Stimulated activated CD8-positive, alpha-beta memory T cell treated with anti-CD3 and anti-CD28 coated beads, Interleukin-7, amount 100 ng/mL, for 48 hours (primary cell): Measurements from ENCODE around the gene UTP3.
"Not testable (repeated sequence)": the region's sequence is repeated elsewhere in the genome, so short reads cannot be mapped to it uniquely, and the experiment has no call there.

Source experiments
- DNase-seq, 2 donors: peaks; one replicate each; pipeline ENCODE4 v3.0.0-alpha.2; 2020; ENCODE audit warnings: low read depth in 1 of 2; ENCODE audit errors: extremely low read depth in 1 of 2

Gene UTP3

DNA sequence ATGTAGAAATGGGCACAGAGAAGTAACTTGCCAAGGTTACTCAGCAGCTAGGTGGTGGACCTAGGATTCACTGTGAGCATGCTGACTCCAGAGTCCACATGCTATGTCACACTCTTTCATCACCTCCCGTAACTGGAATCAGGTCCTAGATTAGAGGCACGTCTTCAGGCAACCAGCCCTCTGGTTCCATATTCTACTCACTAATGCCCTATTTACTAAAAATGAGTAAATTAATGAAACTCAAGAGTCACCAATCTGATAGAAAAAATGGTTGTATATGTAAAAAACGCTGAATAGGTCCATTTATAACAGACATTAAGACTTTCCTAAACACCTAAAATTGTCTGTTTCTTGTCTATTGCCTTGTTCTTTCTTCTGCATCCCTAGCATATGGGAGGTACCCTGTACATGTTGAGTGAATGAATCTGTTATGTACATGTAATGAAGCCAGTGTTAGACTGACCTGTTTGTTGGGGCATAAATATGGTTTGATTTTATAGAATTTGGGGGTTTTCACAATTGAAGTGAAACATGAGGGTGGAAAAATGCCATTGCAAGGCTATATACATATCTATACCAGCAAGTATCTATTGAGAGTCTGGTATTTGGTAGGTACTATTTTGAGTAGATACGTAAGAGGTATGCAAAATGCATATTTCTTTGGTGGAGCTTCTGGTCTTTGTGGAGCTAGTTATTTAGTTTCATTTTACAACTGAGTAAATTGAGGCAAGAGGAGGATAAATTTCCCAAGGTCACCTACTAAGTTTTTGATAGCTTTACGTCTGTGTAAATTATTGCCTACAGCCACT is 26.0 kb downstream of the UTP3 start:
- DNase-seq: no peak

DNA sequence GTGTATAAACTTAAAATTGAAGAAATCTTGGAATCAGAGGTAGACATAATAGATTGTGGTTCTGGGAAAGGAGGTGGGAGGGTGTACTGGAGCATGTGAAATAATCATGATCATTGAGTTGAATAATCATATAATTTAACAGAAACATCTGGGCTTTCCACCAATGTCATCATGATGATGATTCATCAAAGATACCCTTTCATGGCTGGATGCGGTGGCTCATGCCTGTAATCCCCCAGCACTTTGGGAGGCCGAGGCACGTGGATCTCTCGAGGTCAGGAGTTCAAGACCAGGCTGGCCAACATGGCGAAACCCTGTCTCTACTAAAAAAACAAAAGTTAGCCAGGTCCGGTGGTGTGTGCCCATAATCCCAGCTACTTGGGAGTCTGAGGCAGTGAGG is 26.8 kb downstream of the UTP3 start:
- DNase-seq: no peak

DNA sequence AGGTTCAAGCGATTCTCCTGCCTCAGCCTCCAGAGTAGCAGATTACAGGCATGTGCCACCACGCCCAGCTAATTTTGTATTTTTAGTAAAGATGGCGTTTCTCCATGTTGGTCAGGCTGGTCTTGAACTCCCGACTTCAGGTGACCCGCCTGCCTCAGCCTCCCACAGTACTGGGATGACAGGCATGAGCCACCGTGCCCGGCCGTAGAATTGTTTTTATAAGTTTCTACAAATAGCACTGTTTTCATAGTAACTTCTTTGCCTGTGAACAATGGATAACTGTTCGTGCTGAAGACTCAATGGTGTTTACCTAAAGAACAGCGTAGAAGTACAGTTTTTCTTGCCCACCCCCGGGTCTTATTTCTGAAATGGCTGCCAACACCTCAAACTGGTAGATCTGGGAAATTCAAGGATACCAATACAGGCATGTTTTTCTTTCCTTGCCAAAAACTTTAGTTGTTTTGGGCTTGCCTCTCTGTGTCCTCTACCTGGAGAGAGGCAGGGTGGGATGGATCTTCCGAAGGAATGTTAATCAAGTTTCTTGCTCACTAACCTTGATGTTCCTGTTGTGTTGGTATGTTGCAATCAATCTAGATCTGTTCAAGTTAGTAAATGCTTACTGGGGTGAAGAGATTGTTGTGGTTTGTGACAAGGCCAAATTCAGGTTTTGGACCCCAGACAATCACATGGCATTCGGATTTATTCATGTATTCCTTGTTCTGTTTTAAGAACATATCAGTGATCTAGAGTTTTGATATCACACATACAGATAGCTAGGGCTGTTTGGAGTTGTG is 30.7 kb downstream of the UTP3 start:
- DNase-seq: no peak

DNA sequence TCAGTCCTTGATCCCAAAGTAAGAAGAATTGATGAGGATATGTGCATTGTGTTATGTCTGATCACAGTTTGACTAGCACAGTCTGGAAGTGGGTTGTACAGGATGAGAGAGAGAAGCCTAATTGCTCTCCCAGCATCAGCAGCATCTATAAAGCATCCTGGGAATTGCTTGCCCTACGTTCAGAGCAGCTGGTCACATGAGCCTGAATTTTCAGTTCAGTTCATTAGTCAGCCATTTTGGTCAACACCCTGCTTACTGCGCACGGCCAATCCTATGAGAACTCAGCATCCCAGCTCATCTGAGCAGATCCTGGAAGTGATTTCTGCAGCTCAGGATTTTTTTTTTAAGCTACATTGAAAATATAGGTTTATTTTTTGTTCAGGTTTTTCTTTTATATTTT is 33.4 kb downstream of the UTP3 start, which contains the start of gene RUFY3:
Gene RUFY3 (plus strand): TSS at position 218 of the 400 bp plus-strand sequence. CDS start 610 bp downstream, outside the sequence.
- no peak for DNase-seq

DNA sequence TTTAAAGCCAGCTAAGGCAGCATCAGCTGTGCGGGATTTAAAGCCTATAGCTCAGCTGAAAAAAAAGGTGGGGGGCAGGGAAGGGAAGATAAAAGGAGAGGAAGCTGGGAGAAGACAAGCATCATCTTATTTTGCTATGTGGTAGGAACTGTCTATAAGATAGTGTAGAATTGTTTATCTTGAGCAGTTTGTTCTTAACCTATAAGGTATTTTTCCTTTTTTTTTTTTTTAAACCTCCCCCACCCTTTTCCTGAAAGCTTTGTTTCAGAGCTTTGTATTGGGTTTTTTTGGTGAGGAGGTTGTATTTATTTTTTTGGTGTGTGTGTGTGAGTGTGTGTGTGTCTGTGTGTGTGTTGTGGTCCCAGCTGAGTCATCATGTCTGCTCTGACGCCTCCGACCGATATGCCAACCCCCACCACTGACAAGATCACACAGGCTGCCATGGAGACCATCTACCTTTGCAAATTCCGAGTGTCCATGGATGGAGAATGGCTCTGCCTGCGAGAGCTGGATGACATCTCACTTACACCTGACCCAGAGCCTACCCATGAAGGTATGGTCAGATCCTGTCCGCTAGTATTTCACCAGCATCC is 34.0 kb downstream of the UTP3 start:
- no peak for DNase-seq

DNA sequence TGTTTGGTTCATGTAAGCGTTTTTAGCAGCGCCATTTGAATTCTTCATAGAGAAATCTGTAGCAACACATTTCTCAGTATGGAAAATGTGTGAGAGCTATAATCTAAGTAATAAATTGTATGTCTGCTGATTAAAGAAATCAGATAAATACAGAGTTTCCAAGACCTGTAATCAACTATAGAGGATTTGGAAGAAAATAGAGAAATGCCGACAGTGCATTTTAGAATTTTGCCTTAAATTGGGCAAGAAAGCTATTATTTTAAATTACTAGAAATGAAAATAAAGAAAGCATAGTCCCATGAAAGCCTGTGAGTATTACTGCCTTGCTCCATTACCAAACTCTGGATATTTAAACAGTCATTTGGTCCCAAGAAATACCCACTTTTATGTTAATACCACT is 36.1 kb downstream of the UTP3 start:
- no peak for DNase-seq

DNA sequence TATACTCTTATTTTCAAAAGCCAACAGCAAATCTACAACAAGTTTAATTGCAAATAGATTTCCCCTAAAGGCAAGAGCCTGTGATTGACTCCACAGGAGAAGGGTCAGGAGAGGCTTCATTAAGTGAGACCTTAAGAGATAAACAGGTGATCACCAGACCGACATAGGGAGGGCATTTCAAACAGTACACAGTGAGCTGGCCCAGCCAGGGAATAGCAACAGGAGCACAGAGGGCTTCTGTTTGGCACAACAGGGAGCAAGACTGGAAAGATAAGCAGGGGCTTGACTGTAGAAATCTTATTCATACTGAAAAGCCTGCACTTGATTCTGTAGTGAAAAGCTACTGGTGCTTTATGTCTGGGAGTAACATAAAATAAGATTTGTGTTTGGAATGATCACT is 37.3 kb downstream of the UTP3 start:
- DNase-seq: no peak

DNA sequence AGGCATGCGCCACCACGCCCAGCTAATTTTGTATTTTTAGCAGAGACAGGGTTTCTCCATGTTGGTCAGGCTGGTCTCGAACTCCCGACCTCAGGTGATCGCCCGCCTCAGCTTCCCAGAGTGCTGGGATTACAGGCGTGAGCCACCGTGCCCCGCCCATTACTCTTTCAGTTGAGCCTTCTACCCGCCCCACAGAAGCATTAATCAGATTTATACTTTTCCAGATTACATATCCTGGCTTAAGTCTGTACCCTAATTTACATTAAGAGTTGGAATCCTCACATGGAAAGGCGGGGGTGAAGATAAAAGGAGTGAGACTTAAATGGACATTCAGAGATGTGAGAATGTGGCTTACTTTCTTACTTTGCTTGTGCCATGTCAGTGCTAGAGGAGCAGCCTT is 38.2 kb downstream of the UTP3 start:
- DNase-seq: not testable (repeated sequence)

DNA sequence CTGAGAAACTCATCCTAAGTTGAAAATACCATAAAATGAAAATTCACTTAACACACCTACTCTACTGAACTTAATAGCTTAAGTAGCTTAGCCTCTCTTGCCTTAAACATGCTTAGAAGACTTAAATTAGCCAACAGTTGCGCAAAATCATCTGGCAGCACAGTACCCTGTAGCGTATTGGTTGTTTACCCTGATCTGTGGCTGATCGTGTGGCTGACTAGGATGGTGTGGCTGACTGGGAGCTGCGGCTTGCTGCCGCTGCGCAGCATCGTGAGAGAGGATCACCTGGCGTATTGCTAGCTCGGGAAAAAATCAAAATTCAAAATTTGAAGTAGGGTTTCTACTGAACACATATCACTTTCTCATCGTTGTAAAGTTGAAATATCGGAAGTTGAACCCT is 39.8 kb downstream of the UTP3 start:
- DNase-seq: no peak

DNA sequence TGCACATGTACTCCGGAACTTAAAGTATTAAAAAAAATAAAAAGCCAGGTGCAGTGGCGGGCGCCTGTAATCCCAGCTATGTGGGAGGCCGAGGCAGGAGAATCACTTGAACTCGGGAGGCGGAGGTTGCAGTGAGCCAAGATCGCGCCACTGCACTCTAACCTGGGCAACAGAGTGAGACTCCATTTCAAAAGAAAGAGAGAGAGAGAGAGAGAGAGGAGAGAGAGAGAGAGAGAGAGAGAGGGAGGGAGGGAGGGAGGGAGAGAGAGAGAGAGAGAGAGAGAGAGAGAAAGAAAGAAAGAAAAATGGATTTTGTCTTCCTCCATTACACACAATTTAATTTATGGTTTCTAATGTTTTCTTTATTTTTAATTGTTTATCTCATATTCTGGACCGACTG is 44.5 kb downstream of the UTP3 start:
- not testable (repeated sequence) for DNase-seq

DNA sequence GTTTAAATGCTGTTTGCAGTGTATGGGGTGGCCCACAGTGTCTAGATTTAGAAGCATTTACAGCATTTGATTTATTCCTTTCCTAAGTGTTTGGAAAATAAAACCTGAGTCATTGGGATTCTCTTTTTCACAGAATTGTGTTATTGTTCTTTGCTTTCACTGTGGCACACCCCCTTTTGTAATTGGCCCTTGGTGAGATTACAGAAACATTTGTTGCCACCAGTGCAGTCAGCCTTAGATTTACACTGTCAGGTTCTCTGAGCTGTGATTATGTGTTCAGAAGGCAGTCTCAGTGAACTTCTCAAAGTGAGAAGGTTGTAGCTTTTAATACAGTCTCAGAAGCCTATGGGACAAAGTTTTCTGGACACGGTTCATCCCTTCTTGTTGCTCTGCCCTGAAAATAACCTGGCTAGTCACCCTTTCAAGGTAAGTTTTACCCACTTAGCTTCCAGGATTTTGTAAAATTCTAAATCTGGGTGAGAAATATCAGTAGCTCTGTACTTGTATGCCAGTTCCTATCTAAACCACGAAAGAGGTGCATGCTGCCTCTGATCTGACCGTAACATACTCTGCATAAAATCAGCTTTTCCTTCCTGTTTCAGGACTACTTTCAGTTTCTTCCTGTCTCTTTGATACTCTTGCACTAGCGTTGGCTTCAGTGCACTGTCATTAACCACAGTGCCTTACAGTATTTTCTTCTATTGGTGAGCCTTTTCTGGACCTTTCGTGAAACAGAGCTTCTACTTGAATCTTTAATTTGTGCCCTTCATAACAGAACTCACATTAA is 46.0 kb downstream of the UTP3 start:
- DNase-seq: no peak

DNA sequence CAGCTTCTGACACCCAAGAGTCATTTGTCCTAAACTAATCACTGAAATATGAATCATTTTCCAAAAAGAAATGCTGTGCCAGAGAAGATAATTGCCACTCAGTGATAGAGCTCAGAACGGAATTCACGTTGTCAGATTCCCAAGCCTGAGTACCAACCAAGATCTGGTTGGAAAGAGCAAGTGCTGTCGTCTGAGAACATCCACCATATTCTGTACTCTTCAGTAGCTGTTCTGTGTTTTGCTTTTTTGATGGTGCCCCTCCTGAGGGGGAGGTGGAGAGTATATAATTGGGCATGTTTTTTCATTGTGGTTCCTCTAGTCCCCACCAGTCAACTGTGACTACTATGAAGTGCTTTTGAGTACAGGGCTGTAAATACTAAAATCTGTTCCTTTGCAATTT is 46.6 kb downstream of the UTP3 start:
- DNase-seq: no peak

DNA sequence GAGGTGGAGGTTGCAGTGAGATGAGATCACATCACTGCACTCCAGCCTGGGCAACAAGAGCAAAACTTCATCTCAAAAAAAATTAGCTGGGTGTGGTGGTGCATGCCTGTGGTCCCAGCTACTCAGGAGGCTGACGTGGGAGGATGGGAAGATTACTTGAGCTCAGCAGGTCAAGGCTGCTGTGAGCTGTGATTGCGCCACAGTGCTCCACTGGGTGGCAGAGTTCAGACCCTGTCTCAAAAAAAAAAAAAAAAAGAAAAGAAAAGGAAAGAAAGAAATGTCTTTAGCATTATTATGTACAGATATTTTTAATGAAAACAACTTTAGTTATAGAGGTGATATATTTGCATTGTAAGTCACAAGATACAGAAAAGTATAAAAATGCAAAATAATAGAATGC is 47.6 kb downstream of the UTP3 start:
- DNase-seq: peak in 1 of 2 donors; percentile 36

DNA sequence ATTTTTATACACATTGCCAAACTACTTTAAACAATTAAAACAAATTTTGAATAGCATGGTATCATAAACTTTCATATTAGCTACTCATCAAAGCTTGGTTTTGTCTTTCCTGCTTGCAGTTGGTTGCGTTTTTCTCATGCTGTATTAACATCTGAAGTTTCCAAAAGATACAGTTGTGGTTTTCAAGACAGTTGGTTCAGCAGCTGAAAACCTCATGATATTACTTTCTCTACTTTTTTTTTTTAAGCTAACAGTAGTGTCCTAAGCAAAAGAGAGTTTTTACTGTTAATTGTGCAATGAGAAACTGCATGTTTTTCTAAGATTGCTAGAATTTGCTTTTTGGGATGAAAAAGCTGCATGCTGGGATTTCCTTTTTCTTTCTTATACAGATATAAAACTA is 48.7 kb downstream of the UTP3 start:
- DNase-seq: no peak

DNA sequence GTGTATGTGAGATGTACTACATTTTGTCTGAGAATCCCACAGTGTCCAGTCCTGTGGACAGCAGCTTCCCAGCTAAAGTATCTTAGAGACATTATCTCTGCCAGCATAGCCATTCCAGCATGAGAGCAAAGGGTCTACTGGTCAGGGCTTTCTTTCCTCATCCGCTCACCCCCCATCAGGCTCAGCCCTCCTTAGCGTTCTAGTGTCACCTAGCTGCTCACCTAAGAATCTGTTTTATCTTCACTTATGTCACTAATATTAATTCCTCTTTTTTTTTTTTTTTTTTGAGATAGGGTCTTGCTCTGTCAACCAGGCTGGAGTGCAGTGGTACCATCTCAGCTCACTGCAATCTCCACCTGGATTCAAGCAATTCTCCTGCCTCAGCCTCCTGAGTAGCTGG is 49.1 kb downstream of the UTP3 start:
- DNase-seq: no peak

DNA sequence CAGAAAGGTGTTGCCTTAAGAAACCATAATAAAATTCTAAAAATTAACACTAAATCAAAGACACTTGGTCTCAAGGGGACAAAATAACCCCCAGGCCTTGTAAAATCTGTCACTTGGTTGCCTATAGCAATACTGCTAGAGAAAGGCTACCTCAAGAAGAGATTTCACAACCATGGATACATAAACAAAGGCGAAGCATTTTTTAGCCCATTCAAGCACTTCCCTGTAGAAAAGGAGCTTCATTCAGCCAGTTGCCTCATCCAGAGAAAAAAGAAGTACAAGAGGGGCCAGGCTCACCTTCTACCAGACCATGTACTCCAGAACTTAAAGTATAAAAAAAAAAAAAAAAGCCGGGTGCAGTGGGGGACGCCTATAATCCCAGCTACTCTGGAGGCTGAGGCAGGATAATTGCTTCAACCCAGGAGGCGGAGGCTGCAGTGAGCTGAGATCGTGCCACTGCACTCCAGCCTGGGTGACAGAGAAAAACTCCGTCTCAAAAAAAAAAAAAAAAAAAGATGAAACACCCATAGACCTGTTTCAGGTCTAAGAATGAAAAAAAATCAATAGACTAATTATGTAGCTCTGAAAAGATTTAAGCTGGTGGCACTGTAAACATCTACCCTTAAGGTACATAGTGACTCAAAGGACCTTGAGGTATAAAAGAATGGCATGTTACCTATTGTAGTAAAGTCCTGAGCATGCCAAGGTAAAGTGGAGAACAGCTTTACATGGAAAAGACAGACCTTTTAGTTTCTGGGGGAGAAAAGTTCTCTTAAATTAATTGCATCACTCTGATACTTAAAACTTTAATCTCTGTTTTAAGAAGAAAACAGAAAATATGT is 51.4 kb downstream of the UTP3 start:
- no peak for DNase-seq
